ENCODE results near the gene HAUS3. TPM values are rescaled to one million over a fixed set of nuclear protein-coding genes. Genes with fewer than 3 reads are reported as not detected.

Gene HAUS3
- total RNA-seq, 1 donor from 2014 or later: 24.4 TPM

- no peak overlapping the region for H3K4me2 ChIP-seq
- DNase-seq (ENCODE audit: low spot score): no peak
- H3K36me3 Mint-ChIP-seq: no peaks in the 10 kb centered on the region
- no peaks in the 10 kb centered on the region for H3K27me3 ChIP-seq
- H3K4me3 ChIP-seq: no peak overlapping the region
- H3K9me3 ChIP-seq (ENCODE audit: low read depth): no peaks in the 10 kb centered on the region
- H3K27ac Mint-ChIP-seq: no peak overlapping the region
- H3K4me1 ChIP-seq: peaks cover 19% of the 10 kb centered on the region
- H3K4me3 Mint-ChIP-seq: no peak overlapping the region
- H3K79me2 ChIP-seq (ENCODE audit: low read depth): no peaks in the 10 kb centered on the region
- no peak overlapping the region for H3K9ac ChIP-seq
- no peak overlapping the region for H3K27ac ChIP-seq
- H3K4me1 Mint-ChIP-seq: peaks cover 12% of the 10 kb centered on the region
- TF ChIP-seq EZH2 (IDR thresholded peaks at IDR 0.05) (no peak), CTCF (IDR thresholded peaks at IDR 0.05) (no peak), EZH2phosphoT487 (IDR thresholded peaks at IDR 0.05) (no peak)
- H3F3A ChIP-seq (ENCODE audit: low read depth): no peaks in the 10 kb centered on the region
- H2AFZ ChIP-seq (replicated peaks): no peak overlapping the region
- no peaks in the 10 kb centered on the region for H3K36me3 ChIP-seq
- H3K9me3 Mint-ChIP-seq: peaks cover 3% of the 10 kb centered on the region
- H3K27me3 Mint-ChIP-seq (ENCODE audit: insufficient read depth, low read depth): peaks cover 11% of the 10 kb centered on the region
- no peaks in the 10 kb centered on the region for H4K20me1 ChIP-seq (ENCODE audit: low read depth)
Observed at GRCh38 chr4:2284161-2284933, 42.4 kb upstream of the HAUS3 start.

- peaks cover 12% of the 10 kb centered on the region for H3K4me1 Mint-ChIP-seq
- H3K27ac Mint-ChIP-seq: no peak overlapping the region
- TF ChIP-seq EZH2 (IDR thresholded peaks at IDR 0.05) (no peak), EZH2phosphoT487 (IDR thresholded peaks at IDR 0.05) (no peak)
- no peaks in the 10 kb centered on the region for H3K27me3 ChIP-seq
- H3K9me3 ChIP-seq (ENCODE audit: low read depth): no peaks in the 10 kb centered on the region
- peaks cover 19% of the 10 kb centered on the region for H3K4me1 ChIP-seq
- H3K36me3 Mint-ChIP-seq: no peaks in the 10 kb centered on the region
- no peak overlapping the region for H2AFZ ChIP-seq (replicated peaks)
- no peaks in the 10 kb centered on the region for H3K79me2 ChIP-seq (ENCODE audit: low read depth)
- no peaks in the 10 kb centered on the region for H3K36me3 ChIP-seq
- no peak for DNase-seq (ENCODE audit: low spot score)
- no peaks in the 10 kb centered on the region for H4K20me1 ChIP-seq (ENCODE audit: low read depth)
- peaks cover 11% of the 10 kb centered on the region for H3K27me3 Mint-ChIP-seq (ENCODE audit: insufficient read depth, low read depth)
- H3K27ac ChIP-seq: no peak overlapping the region
- no peak overlapping the region for H3K4me3 ChIP-seq
- no peaks in the 10 kb centered on the region for H3F3A ChIP-seq (ENCODE audit: low read depth)
- no peak overlapping the region for H3K4me3 Mint-ChIP-seq
- H3K4me2 ChIP-seq: no peak overlapping the region
- no peak overlapping the region for H3K9ac ChIP-seq
- peaks cover 3% of the 10 kb centered on the region for H3K9me3 Mint-ChIP-seq
Observed at GRCh38 chr4:2283199-2283711, 41.3 kb upstream of the HAUS3 start.

GRCh38 chr4:2281575-2282343, 39.8 kb upstream of the HAUS3 start:
- Histone ChIP-seq H4K20me1 (ENCODE audit: low read depth) (no peaks in the 10 kb centered on the region), H3K9me3 (ENCODE audit: low read depth) (no peaks in the 10 kb centered on the region), H3F3A (ENCODE audit: low read depth) (no peaks in the 10 kb centered on the region), H3K9ac (no peak overlapping the region), H3K4me1 (peaks cover 9% of the 10 kb centered on the region), H3K27me3 (no peaks in the 10 kb centered on the region), H3K27ac (no peak overlapping the region), H3K4me3 (no peak overlapping the region), H2AFZ (replicated peaks) (no peak overlapping the region), H3K36me3 (no peaks in the 10 kb centered on the region), H3K79me2 (ENCODE audit: low read depth) (no peaks in the 10 kb centered on the region), H3K4me2 (no peak overlapping the region)
- Mint-ChIP-seq H3K4me3 (no peak overlapping the region), H3K27ac (no peak overlapping the region), H3K4me1 (peaks cover 5% of the 10 kb centered on the region), H3K9me3 (peaks cover 3% of the 10 kb centered on the region), H3K36me3 (no peaks in the 10 kb centered on the region), H3K27me3 (ENCODE audit: insufficient read depth, low read depth) (peaks cover 11% of the 10 kb centered on the region)
- TF ChIP-seq EZH2phosphoT487 (IDR thresholded peaks at IDR 0.05): no peak
- TF ChIP-seq EZH2 (IDR thresholded peaks at IDR 0.05): no peak
- DNase-seq (ENCODE audit: low spot score): no peak

GRCh38 chr4:2280531-2281300, 38.8 kb upstream of the HAUS3 start:
- DNase-seq (ENCODE audit: low spot score): no peak

More at GRCh38 chr4:2280531-2281300, 38.8 kb upstream of the HAUS3 start:
- H3K36me3 ChIP-seq: no peaks in the 10 kb centered on the region
- no peak overlapping the region for H3K27ac ChIP-seq
- H3K79me2 ChIP-seq (ENCODE audit: low read depth): no peaks in the 10 kb centered on the region
- H3K4me3 Mint-ChIP-seq: no peak overlapping the region
- H3F3A ChIP-seq (ENCODE audit: low read depth): no peaks in the 10 kb centered on the region
- H3K4me1 ChIP-seq: no peaks in the 10 kb centered on the region
- H3K4me2 ChIP-seq: no peak overlapping the region
- H2AFZ ChIP-seq (replicated peaks): no peak overlapping the region
- H3K9me3 Mint-ChIP-seq: peaks cover 3% of the 10 kb centered on the region
- no peak overlapping the region for H3K4me3 ChIP-seq
- TF ChIP-seq EZH2 (IDR thresholded peaks at IDR 0.05) (no peak), EZH2phosphoT487 (IDR thresholded peaks at IDR 0.05) (no peak), CTCF (IDR thresholded peaks at IDR 0.05) (no peak)
- H3K27me3 ChIP-seq: no peaks in the 10 kb centered on the region
- H3K9ac ChIP-seq: no peak overlapping the region
- no peak overlapping the region for H3K27ac Mint-ChIP-seq
- H3K27me3 Mint-ChIP-seq (ENCODE audit: insufficient read depth, low read depth): peaks cover 11% of the 10 kb centered on the region
- no peaks in the 10 kb centered on the region for H3K4me1 Mint-ChIP-seq
- H3K9me3 ChIP-seq (ENCODE audit: low read depth): no peaks in the 10 kb centered on the region
- H4K20me1 ChIP-seq (ENCODE audit: low read depth): no peaks in the 10 kb centered on the region
- H3K36me3 Mint-ChIP-seq: no peaks in the 10 kb centered on the region

Measured in neural progenitor cell (in vitro differentiated cells).